Natural killer cell (primary cell): ENCODE results near the gene HYPK. TPM values are rescaled to one million over a fixed set of nuclear protein-coding genes. Genes with fewer than 3 reads are reported as not detected.

Experiments
- ATAC-seq, 3 donors: fragments of 150-1000 bp in 2 of 3; fragments of 200-7000 bp in 1 of 3; cut with Tn5 transposase; 1 replicate in 1 of 3; 2 replicates in 2 of 3; pipeline ENCODE4 v1.10.0; 2021; ENCODE audit warnings: mild to moderate bottlenecking in 2 of 3, moderate library complexity in 2 of 3
- DNase-seq, 2 donors: peaks; one replicate each; pipeline versions ENCODE4 v3.0.0 to v3.0.0-alpha.2; 2013 to 2021; ENCODE audit warnings: mixed read lengths in 1 of 2
- H3K27ac ChIP-seq: one replicate; pipeline ENCODE4 v1.5.1; 2013; ENCODE audit warnings: mild to moderate bottlenecking, low read length
- H3K27me3 ChIP-seq: one replicate; pipeline ENCODE4 v1.6.1; 2013; ENCODE audit warnings: low read length; ENCODE audit not compliant: control insufficient read depth, insufficient read depth
- H3K36me3 ChIP-seq: one replicate; pipeline ENCODE4 v1.6.1; 2013; ENCODE audit warnings: low read length; ENCODE audit not compliant: control insufficient read depth, insufficient read depth
- H3K4me1 ChIP-seq: one replicate; pipeline ENCODE4 v1.6.1; 2013; ENCODE audit warnings: low read length; ENCODE audit not compliant: control insufficient read depth, insufficient read depth
- H3K4me3 ChIP-seq: one replicate; pipeline ENCODE4 v1.5.1; 2013; ENCODE audit warnings: low read length
- H3K9me3 ChIP-seq: one replicate; pipeline ENCODE4 v1.6.1; 2013; ENCODE audit warnings: low read length; ENCODE audit not compliant: control insufficient read depth, insufficient read depth
- H3K27ac Mint-ChIP-seq, 2 donors: one replicate each; pipeline ENCODE4 v1.8.0; 2022; ENCODE audit warnings: mild to moderate bottlenecking in 2 of 2, mixed read lengths in 2 of 2, moderate library complexity in 1 of 2
- H3K27me3 Mint-ChIP-seq, 2 donors: one replicate each; pipeline ENCODE4 v1.8.0; 2022; ENCODE audit warnings: low read depth in 2 of 2, mixed read lengths in 2 of 2
- H3K36me3 Mint-ChIP-seq: one replicate; pipeline ENCODE4 v1.8.0; 2022; ENCODE audit warnings: mixed read lengths
- H3K4me1 Mint-ChIP-seq, 2 donors: one replicate each; pipeline ENCODE4 v1.8.0; 2022; ENCODE audit warnings: mixed read lengths in 2 of 2
- H3K4me3 Mint-ChIP-seq: one replicate; pipeline ENCODE4 v1.8.0; 2022; ENCODE audit warnings: mild to moderate bottlenecking, moderate library complexity, mixed read lengths
- H3K9me3 Mint-ChIP-seq, 2 donors: one replicate each; pipeline ENCODE4 v1.8.0; 2022; ENCODE audit warnings: mixed read lengths in 2 of 2
- WGBS: methylation state at CpG from one replicate; pipeline ENCODE4 v1.1.7; 2013; ENCODE audit warnings: missing lambda C conversion rate; ENCODE audit not compliant: insufficient coverage; 5-methylcytosine and 5-hydroxymethylcytosine counted together
- intact Hi-C: fragments of 100-400 bp; cut with micrococcal nuclease; formaldehyde crosslinking; loops from one replicate; pipeline ENCODE4 v1.14.2; 2022
- total RNA-seq, 4 donors: library from RNA; stranded (reverse); fragments of 120-200 nt in 1 of 4; gene quantifications; one replicate each; pipeline versions ENCODE4 v1.2.3 to v1.2.4, GENCODE V29; 2013 to 2022
- TF ChIP-seq, protein P1 (sequence below): fragments of 200-600 bp; IDR thresholded peaks from one replicate; pipeline ENCODE4 v1.8.0; 2022; ENCODE audit warnings: antibody characterized with exemption

Gene HYPK
- total RNA-seq, 3 donors from 2014 or later (not counting 1 experiment from before 2014, with no cell fraction given), result 19.8 to 29.3 (median 25.8) TPM

GRCh38 chr15:43795197-43795596 is 5.2 kb upstream of the HYPK start:
- Mint-ChIP-seq H3K9me3 (no peaks in the 10 kb centered on the region), H3K4me3 (no peak overlapping the region), H3K27ac (peak overlapping the region; percentile 98 to 99), H3K27me3 (no peaks in the 10 kb centered on the region), H3K4me1 (peaks cover 58 to 75% of the 10 kb centered on the region in 2 donors), H3K36me3 (no peaks in the 10 kb centered on the region)
- TF ChIP-seq, protein P1, sequence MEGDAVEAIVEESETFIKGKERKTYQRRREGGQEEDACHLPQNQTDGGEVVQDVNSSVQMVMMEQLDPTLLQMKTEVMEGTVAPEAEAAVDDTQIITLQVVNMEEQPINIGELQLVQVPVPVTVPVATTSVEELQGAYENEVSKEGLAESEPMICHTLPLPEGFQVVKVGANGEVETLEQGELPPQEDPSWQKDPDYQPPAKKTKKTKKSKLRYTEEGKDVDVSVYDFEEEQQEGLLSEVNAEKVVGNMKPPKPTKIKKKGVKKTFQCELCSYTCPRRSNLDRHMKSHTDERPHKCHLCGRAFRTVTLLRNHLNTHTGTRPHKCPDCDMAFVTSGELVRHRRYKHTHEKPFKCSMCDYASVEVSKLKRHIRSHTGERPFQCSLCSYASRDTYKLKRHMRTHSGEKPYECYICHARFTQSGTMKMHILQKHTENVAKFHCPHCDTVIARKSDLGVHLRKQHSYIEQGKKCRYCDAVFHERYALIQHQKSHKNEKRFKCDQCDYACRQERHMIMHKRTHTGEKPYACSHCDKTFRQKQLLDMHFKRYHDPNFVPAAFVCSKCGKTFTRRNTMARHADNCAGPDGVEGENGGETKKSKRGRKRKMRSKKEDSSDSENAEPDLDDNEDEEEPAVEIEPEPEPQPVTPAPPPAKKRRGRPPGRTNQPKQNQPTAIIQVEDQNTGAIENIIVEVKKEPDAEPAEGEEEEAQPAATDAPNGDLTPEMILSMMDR, result no peak
- intact Hi-C loops, result no loop called here
- Histone ChIP-seq H3K27me3 (no peaks in the 10 kb centered on the region), H3K4me3 (no peak overlapping the region), H3K27ac (no peak overlapping the region), H3K9me3 (no peaks in the 10 kb centered on the region), H3K36me3 (peaks cover 47% of the 10 kb centered on the region), H3K4me1 (peaks cover 47% of the 10 kb centered on the region)
- WGBS, result 100% methylated on average over 2 of the region's 2 CpGs
- DNase-seq, result no peak
- no peak for ATAC-seq

- Histone ChIP-seq H3K27ac (no peak overlapping the region), H3K9me3 (no peaks in the 10 kb centered on the region), H3K27me3 (no peaks in the 10 kb centered on the region), H3K4me3 (no peak overlapping the region), H3K36me3 (peaks cover 47% of the 10 kb centered on the region), H3K4me1 (peaks cover 53% of the 10 kb centered on the region)
- DNase-seq (no peak), ATAC-seq (no peak)
- intact Hi-C loops, result no loop called here
- H3K36me3 Mint-ChIP-seq, result no peaks in the 10 kb centered on the region
- H3K4me1 Mint-ChIP-seq, result peaks cover 66 to 83% of the 10 kb centered on the region in 2 donors
- no peaks in the 10 kb centered on the region for H3K9me3 Mint-ChIP-seq
- no peak overlapping the region for H3K4me3 Mint-ChIP-seq
- H3K27ac Mint-ChIP-seq, result peak overlapping the region; percentile 98 to 99
- H3K27me3 Mint-ChIP-seq, result no peaks in the 10 kb centered on the region
- TF ChIP-seq, protein P1, result no peak
These were observed 4.4 kb upstream of the HYPK start for GRCh38 chr15:43795997-43796396.

GRCh38 chr15:43796566-43796965 is 3.8 kb upstream of the HYPK start:
- Mint-ChIP-seq H3K4me3 (no peak overlapping the region), H3K27me3 (no peaks in the 10 kb centered on the region), H3K9me3 (no peaks in the 10 kb centered on the region), H3K4me1 (peaks cover 72 to 86% of the 10 kb centered on the region in 2 donors), H3K27ac (peak overlapping the region; percentile 98 to 99), H3K36me3 (no peaks in the 10 kb centered on the region)
- intact Hi-C loops, result no loop called here
- ATAC-seq (no peak), DNase-seq (no peak)
- TF ChIP-seq, protein P1, result no peak
- H3K4me1 ChIP-seq, result peaks cover 52% of the 10 kb centered on the region
- no peaks in the 10 kb centered on the region for H3K27me3 ChIP-seq
- no peak overlapping the region for H3K4me3 ChIP-seq
- H3K9me3 ChIP-seq, result no peaks in the 10 kb centered on the region
- no peak overlapping the region for H3K27ac ChIP-seq
- WGBS, result 91% methylated on average over 2 of the region's 3 CpGs
- peaks cover 47% of the 10 kb centered on the region for H3K36me3 ChIP-seq

DNA sequence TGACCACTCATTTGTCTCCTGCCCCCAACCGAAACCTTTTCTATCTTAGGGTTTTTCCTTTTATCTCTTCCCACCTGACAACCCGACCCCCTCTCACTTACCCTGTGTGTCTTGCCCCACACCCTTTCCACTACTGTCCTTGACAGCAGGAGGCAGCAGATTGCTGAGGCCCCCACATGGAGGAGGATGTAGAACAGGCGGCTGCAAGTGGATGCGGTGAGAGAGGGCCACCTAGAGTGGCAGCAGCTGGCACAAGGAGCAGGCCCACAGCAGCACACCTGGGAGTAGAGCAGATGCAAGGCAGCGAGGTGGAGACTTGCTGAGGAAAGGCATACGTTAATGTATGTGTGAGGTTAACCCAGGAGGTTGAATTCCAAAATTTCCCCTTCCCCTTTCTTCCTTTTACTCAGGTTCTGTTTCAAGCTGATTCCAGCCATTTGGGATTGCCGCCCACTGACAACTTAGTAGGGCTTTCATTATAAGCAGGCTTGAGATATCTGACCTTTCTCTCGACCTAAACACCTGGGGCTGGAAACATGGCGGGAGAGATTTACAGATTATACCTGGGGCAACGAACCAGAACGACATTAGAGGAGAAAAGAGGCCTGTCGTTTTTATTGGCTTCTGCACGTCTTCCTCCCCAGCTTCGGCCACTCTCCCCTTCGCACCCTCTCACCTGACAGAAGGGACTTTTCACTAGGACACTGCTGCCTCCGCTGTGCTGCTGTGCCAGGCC is 1.0 kb upstream of the HYPK start:
- Histone ChIP-seq H3K27me3 (no peaks in the 10 kb centered on the region), H3K36me3 (peaks cover 46% of the 10 kb centered on the region), H3K27ac (peak overlapping the region; percentile 90), H3K4me1 (peaks cover 31% of the 10 kb centered on the region), H3K4me3 (no peak overlapping the region), H3K9me3 (no peaks in the 10 kb centered on the region)
- DNase-seq (peak in 1 of 2 donors; percentile 10), ATAC-seq (no peak)
- Mint-ChIP-seq H3K4me3 (peak overlapping the region; percentile 35), H3K36me3 (no peaks in the 10 kb centered on the region), H3K27me3 (no peaks in the 10 kb centered on the region), H3K4me1 (peaks cover 52 to 60% of the 10 kb centered on the region in 2 donors), H3K27ac (peak overlapping the region; percentile 92 to 96), H3K9me3 (no peaks in the 10 kb centered on the region)
- TF ChIP-seq, protein P1, result no peak
- intact Hi-C loops, result no loop called here
- 93% methylated on average over 14 of the region's 16 CpGs for WGBS
